ENCODE results near the gene CSTA.

The CSTA gene

GRCh38 chr3:122322095-122323075 lies 2.7 kb upstream of the CSTA start:
- H3K4me3 Mint-ChIP-seq: no peak overlapping the region
- no peaks in the 10 kb centered on the region for H3K4me1 Mint-ChIP-seq
- peaks cover 24% of the 10 kb centered on the region for H3K9me3 Mint-ChIP-seq
- no peaks in the 10 kb centered on the region for H3K36me3 Mint-ChIP-seq (ENCODE audit: low read depth)
- no peak overlapping the region for H3K27ac Mint-ChIP-seq
- H3K27me3 Mint-ChIP-seq (ENCODE audit: low read depth): no peaks in the 10 kb centered on the region
- TF ChIP-seq, protein P1, sequence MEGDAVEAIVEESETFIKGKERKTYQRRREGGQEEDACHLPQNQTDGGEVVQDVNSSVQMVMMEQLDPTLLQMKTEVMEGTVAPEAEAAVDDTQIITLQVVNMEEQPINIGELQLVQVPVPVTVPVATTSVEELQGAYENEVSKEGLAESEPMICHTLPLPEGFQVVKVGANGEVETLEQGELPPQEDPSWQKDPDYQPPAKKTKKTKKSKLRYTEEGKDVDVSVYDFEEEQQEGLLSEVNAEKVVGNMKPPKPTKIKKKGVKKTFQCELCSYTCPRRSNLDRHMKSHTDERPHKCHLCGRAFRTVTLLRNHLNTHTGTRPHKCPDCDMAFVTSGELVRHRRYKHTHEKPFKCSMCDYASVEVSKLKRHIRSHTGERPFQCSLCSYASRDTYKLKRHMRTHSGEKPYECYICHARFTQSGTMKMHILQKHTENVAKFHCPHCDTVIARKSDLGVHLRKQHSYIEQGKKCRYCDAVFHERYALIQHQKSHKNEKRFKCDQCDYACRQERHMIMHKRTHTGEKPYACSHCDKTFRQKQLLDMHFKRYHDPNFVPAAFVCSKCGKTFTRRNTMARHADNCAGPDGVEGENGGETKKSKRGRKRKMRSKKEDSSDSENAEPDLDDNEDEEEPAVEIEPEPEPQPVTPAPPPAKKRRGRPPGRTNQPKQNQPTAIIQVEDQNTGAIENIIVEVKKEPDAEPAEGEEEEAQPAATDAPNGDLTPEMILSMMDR (IDR thresholded peaks at IDR 0.05; ENCODE audit: unreplicated experiment in 3 of 3): no peak

DNA sequence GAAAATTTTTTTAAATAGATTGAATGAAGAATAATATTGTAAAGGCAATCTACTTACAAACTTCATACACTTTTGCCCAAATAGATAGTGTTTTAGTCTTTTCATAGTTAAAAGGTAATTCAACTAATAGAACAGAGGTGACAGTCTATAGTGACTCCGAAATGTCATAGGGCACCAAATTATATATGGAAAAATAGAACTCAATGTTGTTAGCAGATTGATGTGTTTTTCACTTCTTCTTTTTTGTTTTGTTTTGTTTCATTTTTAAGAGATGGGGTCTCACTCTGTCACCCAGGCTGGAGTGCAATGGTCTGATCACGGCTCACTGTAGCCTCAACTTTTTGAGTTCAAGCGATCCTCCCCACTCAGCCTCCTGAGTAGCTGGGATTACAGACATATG lies 721 bp downstream of the CSTA start:
- Mint-ChIP-seq H3K36me3 (ENCODE audit: low read depth) (no peaks in the 10 kb centered on the region), H3K4me1 (no peaks in the 10 kb centered on the region), H3K27me3 (ENCODE audit: low read depth) (no peaks in the 10 kb centered on the region), H3K9me3 (peaks cover 8% of the 10 kb centered on the region), H3K4me3 (no peak overlapping the region), H3K27ac (no peak overlapping the region)
- TF ChIP-seq, protein P1 (IDR thresholded peaks at IDR 0.05; ENCODE audit: unreplicated experiment in 3 of 3): no peak

- Mint-ChIP-seq H3K27me3 (ENCODE audit: low read depth) (peaks cover 7% of the 10 kb centered on the region), H3K4me3 (no peak overlapping the region), H3K36me3 (ENCODE audit: low read depth) (no peaks in the 10 kb centered on the region), H3K4me1 (no peaks in the 10 kb centered on the region), H3K27ac (no peak overlapping the region), H3K9me3 (no peaks in the 10 kb centered on the region)
- TF ChIP-seq, protein P1 (IDR thresholded peaks at IDR 0.05; ENCODE audit: unreplicated experiment in 3 of 3): no peak
These were observed 6.8 kb downstream of the CSTA start for GRCh38 chr3:122331886-122332285.

GRCh38 chr3:122332551-122332950 lies 7.5 kb downstream of the CSTA start:
- no peaks in the 10 kb centered on the region for H3K36me3 Mint-ChIP-seq (ENCODE audit: low read depth)
- peaks cover 7% of the 10 kb centered on the region for H3K27me3 Mint-ChIP-seq (ENCODE audit: low read depth)
- H3K9me3 Mint-ChIP-seq: no peaks in the 10 kb centered on the region
- no peak overlapping the region for H3K4me3 Mint-ChIP-seq
- no peak overlapping the region for H3K27ac Mint-ChIP-seq
- H3K4me1 Mint-ChIP-seq: no peaks in the 10 kb centered on the region
- TF ChIP-seq, protein P1 (IDR thresholded peaks at IDR 0.05; ENCODE audit: unreplicated experiment in 3 of 3): no peak

- TF ChIP-seq, protein P1 (IDR thresholded peaks at IDR 0.05; ENCODE audit: unreplicated experiment in 3 of 3): no peak
- H3K36me3 Mint-ChIP-seq (ENCODE audit: low read depth): no peaks in the 10 kb centered on the region
- no peak overlapping the region for H3K27ac Mint-ChIP-seq
- H3K27me3 Mint-ChIP-seq (ENCODE audit: low read depth): no peaks in the 10 kb centered on the region
- no peak overlapping the region for H3K4me3 Mint-ChIP-seq
- peaks cover 7% of the 10 kb centered on the region for H3K9me3 Mint-ChIP-seq
- H3K4me1 Mint-ChIP-seq: no peaks in the 10 kb centered on the region
These were observed 17.8 kb downstream of the CSTA start for GRCh38 chr3:122342803-122343202.

GRCh38 chr3:122343654-122344053 lies 18.6 kb downstream of the CSTA start:
- Mint-ChIP-seq H3K27ac (no peak overlapping the region), H3K4me3 (no peak overlapping the region), H3K9me3 (peaks cover 9% of the 10 kb centered on the region), H3K36me3 (ENCODE audit: low read depth) (no peaks in the 10 kb centered on the region), H3K27me3 (ENCODE audit: low read depth) (no peaks in the 10 kb centered on the region), H3K4me1 (no peaks in the 10 kb centered on the region)
- TF ChIP-seq, protein P1 (IDR thresholded peaks at IDR 0.05; ENCODE audit: unreplicated experiment in 3 of 3): no peak
